Skeletal muscle cell (primary cell): ENCODE measurements around the gene DNAJC17.

ENCODE experiments used
- DNase-seq: peaks from one replicate; pipeline ENCODE4 v3.0.0-alpha.2; 2010; ENCODE audit warnings: low read depth
- H3K4me3 ChIP-seq: 2 replicates; pipeline ENCODE4 v1.5.1; 2011; ENCODE audit warnings: low read depth, mild to moderate bottlenecking, control low read depth, low read length, moderate library complexity

Gene DNAJC17

GRCh38 chr15:40769274-40770146, 37.8 kb downstream of the DNAJC17 start, which contains the start of gene C15orf62:
Gene C15orf62 (plus strand): TSS chr15:40769980. CDS start chr15:40770496, 516 bp downstream.
- DNase-seq: no peak
- no peak within 1 kb of the TSS for H3K4me3 ChIP-seq

GRCh38 chr15:40768521-40769273, 38.6 kb downstream of the DNAJC17 start:
- no peak overlapping the region for H3K4me3 ChIP-seq
- no peak for DNase-seq

- no peak for DNase-seq
- H3K4me3 ChIP-seq: no peak overlapping the region
Observed at GRCh38 chr15:40767838-40768500, 39.3 kb downstream of the DNAJC17 start.

- H3K4me3 ChIP-seq: no peak overlapping the region
- no peak for DNase-seq
Observed at GRCh38 chr15:40766906-40767837, 40.1 kb downstream of the DNAJC17 start.

- DNase-seq: no peak
- no peak overlapping the region for H3K4me3 ChIP-seq
Observed at GRCh38 chr15:40766194-40766815, 41.0 kb downstream of the DNAJC17 start.

- H3K4me3 ChIP-seq: peak overlapping the region; percentile 50
- DNase-seq: no peak
Observed at GRCh38 chr15:40764629-40765103, 42.6 kb downstream of the DNAJC17 start.

GRCh38 chr15:40763801-40764628, 43.3 kb downstream of the DNAJC17 start, which contains the start of gene GCHFR:
Gene GCHFR (plus strand): TSS chr15:40764068. CDS start chr15:40764181, 113 bp downstream.
- peak within 1 kb of the TSS; percentile 50 for H3K4me3 ChIP-seq
- no peak for DNase-seq

GRCh38 chr15:40762919-40763800, 44.1 kb downstream of the DNAJC17 start:
- DNase-seq: no peak
- H3K4me3 ChIP-seq: peak overlapping the region; percentile 50

- no peak for DNase-seq
- H3K4me3 ChIP-seq: no peak overlapping the region
Observed at GRCh38 chr15:40759961-40760360, 47.3 kb downstream of the DNAJC17 start.

- DNase-seq: no peak
- no peak overlapping the region for H3K4me3 ChIP-seq
Observed at GRCh38 chr15:40756938-40757337, 50.3 kb downstream of the DNAJC17 start.

GRCh38 chr15:40755812-40756208, 51.5 kb downstream of the DNAJC17 start:
- peak overlapping the region; percentile 98 for H3K4me3 ChIP-seq
- DNase-seq: no peak

- H3K4me3 ChIP-seq: peak within 1 kb of the TSS; percentile 98
- DNase-seq: peak; percentile 73
Observed at GRCh38 chr15:40754883-40755811, 52.1 kb downstream of the DNAJC17 start, which contains the start of gene RMDN3. Gene RMDN3 (minus strand): TSS chr15:40755254. CDS start chr15:40754783, 471 bp downstream.

GRCh38 chr15:40754574-40754882, 52.7 kb downstream of the DNAJC17 start:
- no peak for DNase-seq
- peak overlapping the region; percentile 98 for H3K4me3 ChIP-seq

- H3K4me3 ChIP-seq: no peak overlapping the region
- DNase-seq: no peak
Observed at GRCh38 chr15:40751745-40752144, 55.5 kb downstream of the DNAJC17 start.

- no peak overlapping the region for H3K4me3 ChIP-seq
- no peak for DNase-seq
Observed at GRCh38 chr15:40750885-40751284, 56.4 kb downstream of the DNAJC17 start.
